H1 (cell line): ENCODE results near the gene SESN1. TPM values are rescaled to one million over a fixed set of nuclear protein-coding genes. Genes with fewer than 3 reads are reported as not detected.

Experiments used
- CHD2 ChIP-seq: IDR thresholded peaks from 2 replicates; pipeline ENCODE4 v1.6.1; 2012; ENCODE audit warnings: low read length, improper control_type of control experiment
- polyA plus RNA-seq, 7 experiments: library from polyadenylated mRNA; depleted of rRNA in 3 of 7; stranded (reverse) in 5 of 7; unstranded in 2 of 7; fragments of >200 nt in 5 of 7; fragments of 200-250 nt in 2 of 7; gene quantifications; 1 replicate in 5 of 7; 2 replicates in 1 of 7; 4 replicates in 1 of 7; pipeline versions ENCODE4 v1.2.1 to v1.2.3, GENCODE V29; 2011 to 2013; ENCODE audit warnings: missing spikeins in 2 of 7, mixed read lengths in 2 of 7
- total RNA-seq: library from RNA; stranded (reverse); fragmentation: NEBNext Ultra II Directional; extraction: Animal tissue kit (Norgen Biotek cat#: 25700); gene quantifications from 2 replicates; pipeline ENCODE4 v1.2.1, GENCODE V29; 2021
- TF ChIP-seq, protein P1 (sequence below): fragments of 300-600 bp; sonication (generic); IDR thresholded peaks from 2 replicates; pipeline ENCODE4 v1.7.1; 2012; ENCODE audit warnings: low read length, moderate library complexity, mild to moderate bottlenecking, inconsistent platforms; ENCODE audit not compliant: insufficient replicate concordance

Gene SESN1
- total and polyA plus RNA-seq, 2 of the 8 experiments (the other 6 are each of a cell fraction or from before 2014, with no cell fraction given) = 12.8 to 15.6 TPM

- TF ChIP-seq, protein P1, sequence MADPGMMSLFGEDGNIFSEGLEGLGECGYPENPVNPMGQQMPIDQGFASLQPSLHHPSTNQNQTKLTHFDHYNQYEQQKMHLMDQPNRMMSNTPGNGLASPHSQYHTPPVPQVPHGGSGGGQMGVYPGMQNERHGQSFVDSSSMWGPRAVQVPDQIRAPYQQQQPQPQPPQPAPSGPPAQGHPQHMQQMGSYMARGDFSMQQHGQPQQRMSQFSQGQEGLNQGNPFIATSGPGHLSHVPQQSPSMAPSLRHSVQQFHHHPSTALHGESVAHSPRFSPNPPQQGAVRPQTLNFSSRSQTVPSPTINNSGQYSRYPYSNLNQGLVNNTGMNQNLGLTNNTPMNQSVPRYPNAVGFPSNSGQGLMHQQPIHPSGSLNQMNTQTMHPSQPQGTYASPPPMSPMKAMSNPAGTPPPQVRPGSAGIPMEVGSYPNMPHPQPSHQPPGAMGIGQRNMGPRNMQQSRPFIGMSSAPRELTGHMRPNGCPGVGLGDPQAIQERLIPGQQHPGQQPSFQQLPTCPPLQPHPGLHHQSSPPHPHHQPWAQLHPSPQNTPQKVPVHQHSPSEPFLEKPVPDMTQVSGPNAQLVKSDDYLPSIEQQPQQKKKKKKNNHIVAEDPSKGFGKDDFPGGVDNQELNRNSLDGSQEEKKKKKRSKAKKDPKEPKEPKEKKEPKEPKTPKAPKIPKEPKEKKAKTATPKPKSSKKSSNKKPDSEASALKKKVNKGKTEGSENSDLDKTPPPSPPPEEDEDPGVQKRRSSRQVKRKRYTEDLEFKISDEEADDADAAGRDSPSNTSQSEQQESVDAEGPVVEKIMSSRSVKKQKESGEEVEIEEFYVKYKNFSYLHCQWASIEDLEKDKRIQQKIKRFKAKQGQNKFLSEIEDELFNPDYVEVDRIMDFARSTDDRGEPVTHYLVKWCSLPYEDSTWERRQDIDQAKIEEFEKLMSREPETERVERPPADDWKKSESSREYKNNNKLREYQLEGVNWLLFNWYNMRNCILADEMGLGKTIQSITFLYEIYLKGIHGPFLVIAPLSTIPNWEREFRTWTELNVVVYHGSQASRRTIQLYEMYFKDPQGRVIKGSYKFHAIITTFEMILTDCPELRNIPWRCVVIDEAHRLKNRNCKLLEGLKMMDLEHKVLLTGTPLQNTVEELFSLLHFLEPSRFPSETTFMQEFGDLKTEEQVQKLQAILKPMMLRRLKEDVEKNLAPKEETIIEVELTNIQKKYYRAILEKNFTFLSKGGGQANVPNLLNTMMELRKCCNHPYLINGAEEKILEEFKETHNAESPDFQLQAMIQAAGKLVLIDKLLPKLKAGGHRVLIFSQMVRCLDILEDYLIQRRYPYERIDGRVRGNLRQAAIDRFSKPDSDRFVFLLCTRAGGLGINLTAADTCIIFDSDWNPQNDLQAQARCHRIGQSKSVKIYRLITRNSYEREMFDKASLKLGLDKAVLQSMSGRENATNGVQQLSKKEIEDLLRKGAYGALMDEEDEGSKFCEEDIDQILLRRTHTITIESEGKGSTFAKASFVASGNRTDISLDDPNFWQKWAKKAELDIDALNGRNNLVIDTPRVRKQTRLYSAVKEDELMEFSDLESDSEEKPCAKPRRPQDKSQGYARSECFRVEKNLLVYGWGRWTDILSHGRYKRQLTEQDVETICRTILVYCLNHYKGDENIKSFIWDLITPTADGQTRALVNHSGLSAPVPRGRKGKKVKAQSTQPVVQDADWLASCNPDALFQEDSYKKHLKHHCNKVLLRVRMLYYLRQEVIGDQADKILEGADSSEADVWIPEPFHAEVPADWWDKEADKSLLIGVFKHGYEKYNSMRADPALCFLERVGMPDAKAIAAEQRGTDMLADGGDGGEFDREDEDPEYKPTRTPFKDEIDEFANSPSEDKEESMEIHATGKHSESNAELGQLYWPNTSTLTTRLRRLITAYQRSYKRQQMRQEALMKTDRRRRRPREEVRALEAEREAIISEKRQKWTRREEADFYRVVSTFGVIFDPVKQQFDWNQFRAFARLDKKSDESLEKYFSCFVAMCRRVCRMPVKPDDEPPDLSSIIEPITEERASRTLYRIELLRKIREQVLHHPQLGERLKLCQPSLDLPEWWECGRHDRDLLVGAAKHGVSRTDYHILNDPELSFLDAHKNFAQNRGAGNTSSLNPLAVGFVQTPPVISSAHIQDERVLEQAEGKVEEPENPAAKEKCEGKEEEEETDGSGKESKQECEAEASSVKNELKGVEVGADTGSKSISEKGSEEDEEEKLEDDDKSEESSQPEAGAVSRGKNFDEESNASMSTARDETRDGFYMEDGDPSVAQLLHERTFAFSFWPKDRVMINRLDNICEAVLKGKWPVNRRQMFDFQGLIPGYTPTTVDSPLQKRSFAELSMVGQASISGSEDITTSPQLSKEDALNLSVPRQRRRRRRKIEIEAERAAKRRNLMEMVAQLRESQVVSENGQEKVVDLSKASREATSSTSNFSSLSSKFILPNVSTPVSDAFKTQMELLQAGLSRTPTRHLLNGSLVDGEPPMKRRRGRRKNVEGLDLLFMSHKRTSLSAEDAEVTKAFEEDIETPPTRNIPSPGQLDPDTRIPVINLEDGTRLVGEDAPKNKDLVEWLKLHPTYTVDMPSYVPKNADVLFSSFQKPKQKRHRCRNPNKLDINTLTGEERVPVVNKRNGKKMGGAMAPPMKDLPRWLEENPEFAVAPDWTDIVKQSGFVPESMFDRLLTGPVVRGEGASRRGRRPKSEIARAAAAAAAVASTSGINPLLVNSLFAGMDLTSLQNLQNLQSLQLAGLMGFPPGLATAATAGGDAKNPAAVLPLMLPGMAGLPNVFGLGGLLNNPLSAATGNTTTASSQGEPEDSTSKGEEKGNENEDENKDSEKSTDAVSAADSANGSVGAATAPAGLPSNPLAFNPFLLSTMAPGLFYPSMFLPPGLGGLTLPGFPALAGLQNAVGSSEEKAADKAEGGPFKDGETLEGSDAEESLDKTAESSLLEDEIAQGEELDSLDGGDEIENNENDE = no peak
- no peak for TF ChIP-seq CHD2
Measured at GRCh38 chr6:109025639-109026038, 69.0 kb downstream of the SESN1 start (continued).
